Trophoblast cell (in vitro differentiated cells and primary cell): ENCODE results near the gene ZNF408.

Source experiments
- DNase-seq, 2 donors: peaks; one replicate each; pipeline ENCODE4 v3.0.0-alpha.2; 2016
- H2AFZ ChIP-seq: 2 replicates; pipeline ENCODE4 v1.6.1; 2013; ENCODE audit warnings: low read length, moderate library complexity, mild to moderate bottlenecking; ENCODE audit not compliant: insufficient read depth, poor library complexity
- H2AK5ac ChIP-seq: 2 replicates; pipeline ENCODE4 v1.6.1; 2013; ENCODE audit warnings: mild to moderate bottlenecking, low read length
- H2BK120ac ChIP-seq: 2 replicates; pipeline ENCODE4 v1.6.1; 2013; ENCODE audit warnings: low read length, mild to moderate bottlenecking, moderate library complexity; ENCODE audit not compliant: insufficient read depth, poor library complexity
- H2BK12ac ChIP-seq: 2 replicates; pipeline ENCODE4 v1.6.1; 2013; ENCODE audit warnings: mild to moderate bottlenecking, low read length, moderate library complexity
- H2BK5ac ChIP-seq: 2 replicates; pipeline ENCODE4 v1.6.1; 2013; ENCODE audit warnings: low read length, low read depth, moderate library complexity, mild to moderate bottlenecking; ENCODE audit not compliant: poor library complexity
- H3K14ac ChIP-seq: 2 replicates; pipeline ENCODE4 v1.6.1; 2013; ENCODE audit warnings: mild to moderate bottlenecking, low read length
- H3K18ac ChIP-seq: 2 replicates; pipeline ENCODE4 v1.6.1; 2013; ENCODE audit warnings: mild to moderate bottlenecking, low read length
- H3K23ac ChIP-seq: 2 replicates; pipeline ENCODE4 v1.6.1; 2013; ENCODE audit warnings: low read length
- H3K27ac ChIP-seq: 2 replicates; pipeline ENCODE4 v1.5.1; 2013; ENCODE audit warnings: low read depth, mild to moderate bottlenecking, inconsistent platforms, low read length, moderate library complexity
- H3K27me3 ChIP-seq: 2 replicates; pipeline ENCODE4 v1.6.1; 2013; ENCODE audit warnings: inconsistent platforms, mild to moderate bottlenecking, low read length, moderate library complexity; ENCODE audit not compliant: insufficient read depth
- H3K36me3 ChIP-seq, 2 experiments: 1 replicate in 1 of 2; 2 replicates in 1 of 2; pipeline ENCODE4 v1.6.1; 2013; ENCODE audit warnings: low read length in 2 of 2, mild to moderate bottlenecking in 2 of 2, moderate library complexity in 1 of 2; ENCODE audit not compliant: insufficient read depth in 2 of 2, control insufficient read depth in 1 of 2
- H3K4ac ChIP-seq: 2 replicates; pipeline ENCODE4 v1.6.1; 2013; ENCODE audit warnings: low read depth, mild to moderate bottlenecking, low read length, moderate library complexity
- H3K4me1 ChIP-seq, 2 experiments: 1 replicate in 1 of 2; 2 replicates in 1 of 2; pipeline ENCODE4 v1.6.1; 2013; ENCODE audit warnings: low read length in 2 of 2, mild to moderate bottlenecking in 2 of 2, moderate library complexity in 1 of 2; ENCODE audit not compliant: insufficient read depth in 2 of 2, control insufficient read depth in 1 of 2
- H3K4me2 ChIP-seq: 2 replicates; pipeline ENCODE4 v1.6.1; 2013; ENCODE audit warnings: inconsistent platforms, mild to moderate bottlenecking, low read length, moderate library complexity
- H3K4me3 ChIP-seq: 2 replicates; pipeline ENCODE4 v1.5.1; 2013; ENCODE audit warnings: mild to moderate bottlenecking, low read depth, low read length, inconsistent platforms
- H3K79me1 ChIP-seq: one replicate; pipeline ENCODE4 v1.6.1; 2013; ENCODE audit warnings: low read length
- H3K79me2 ChIP-seq: 2 replicates; pipeline ENCODE4 v1.6.1; 2013; ENCODE audit warnings: low read length, mild to moderate bottlenecking; ENCODE audit not compliant: control insufficient read depth, insufficient read depth, poor library complexity
- H3K9ac ChIP-seq: 2 replicates; pipeline ENCODE4 v1.6.1; 2013; ENCODE audit warnings: mild to moderate bottlenecking, low read length
- H3K9me3 ChIP-seq: 2 replicates; pipeline ENCODE4 v1.6.1; 2013; ENCODE audit warnings: low read depth, mild to moderate bottlenecking, control low read depth, inconsistent platforms, low read length; ENCODE audit not compliant: insufficient read depth
- H4K12ac ChIP-seq: 2 replicates; pipeline ENCODE4 v1.6.1; 2013; ENCODE audit warnings: low read depth, mild to moderate bottlenecking, low read length, moderate library complexity
- H4K8ac ChIP-seq: 2 replicates; pipeline ENCODE4 v1.6.1; 2013; ENCODE audit warnings: low read depth, mild to moderate bottlenecking, low read length, moderate library complexity
- H4K91ac ChIP-seq: one replicate; pipeline ENCODE4 v1.6.1; 2013; ENCODE audit warnings: low read depth, mild to moderate bottlenecking, low read length, moderate library complexity
- WGBS: extraction: QIAGEN DNeasy Blood & Tissue Kit; methylation state at CpG from one replicate; pipeline ENCODE4 v1.1.7; 2013; ENCODE audit warnings: missing lambda C conversion rate; ENCODE audit not compliant: insufficient read length, insufficient coverage; ENCODE audit errors: extremely low coverage; 5-methylcytosine and 5-hydroxymethylcytosine counted together

Gene ZNF408

GRCh38 chr11:46681814-46682213, 19.0 kb upstream of the ZNF408 start:
- no peak overlapping the region for H4K12ac ChIP-seq
- H2BK12ac ChIP-seq: no peak overlapping the region
- no CpG with 5 or more reads among the region's 11 CpGs for WGBS
- H3K9ac ChIP-seq: no peak overlapping the region
- no peaks in the 10 kb centered on the region for H3K27me3 ChIP-seq
- H4K8ac ChIP-seq: no peak overlapping the region
- no peak overlapping the region for H2AK5ac ChIP-seq
- H3K4me1 ChIP-seq: no peaks in the 10 kb centered on the region
- H3K79me1 ChIP-seq: no peaks in the 10 kb centered on the region
- H3K9me3 ChIP-seq: no peaks in the 10 kb centered on the region
- H2BK5ac ChIP-seq: no peak overlapping the region
- H3K36me3 ChIP-seq: peaks cover 50 to 56% of the 10 kb centered on the region in 2 experiments
- no peaks in the 10 kb centered on the region for H3K79me2 ChIP-seq
- H3K18ac ChIP-seq: no peak overlapping the region
- H3K4me2 ChIP-seq: no peak overlapping the region
- H4K91ac ChIP-seq: no peak overlapping the region
- no peak for DNase-seq
- no peak overlapping the region for H2BK120ac ChIP-seq
- H3K4ac ChIP-seq: no peak overlapping the region
- H2AFZ ChIP-seq: no peak overlapping the region
- no peak overlapping the region for H3K14ac ChIP-seq
- no peak overlapping the region for H3K23ac ChIP-seq
- no peak overlapping the region for H3K27ac ChIP-seq
- H3K4me3 ChIP-seq: no peak overlapping the region

GRCh38 chr11:46682773-46683752, 17.8 kb upstream of the ZNF408 start:
- H2BK5ac ChIP-seq: no peak overlapping the region
- H3K18ac ChIP-seq: no peak overlapping the region
- H3K27ac ChIP-seq: no peak overlapping the region
- H3K4me2 ChIP-seq: no peak overlapping the region
- peak; percentile 87 to 93 for DNase-seq
- no peaks in the 10 kb centered on the region for H3K4me1 ChIP-seq
- no peak overlapping the region for H4K91ac ChIP-seq
- H4K8ac ChIP-seq: no peak overlapping the region
- no peak overlapping the region for H3K23ac ChIP-seq
- no peak overlapping the region for H4K12ac ChIP-seq
- H2AK5ac ChIP-seq: no peak overlapping the region
- no peak overlapping the region for H3K4ac ChIP-seq
- no peak overlapping the region for H2AFZ ChIP-seq
- H2BK120ac ChIP-seq: no peak overlapping the region
- H3K9me3 ChIP-seq: no peaks in the 10 kb centered on the region
- no peaks in the 10 kb centered on the region for H3K79me1 ChIP-seq
- no CpG with 5 or more reads among the region's 11 CpGs for WGBS
- no peak overlapping the region for H2BK12ac ChIP-seq
- peaks cover 54 to 60% of the 10 kb centered on the region in 2 experiments for H3K36me3 ChIP-seq
- no peak overlapping the region for H3K14ac ChIP-seq
- H3K9ac ChIP-seq: no peak overlapping the region
- no peak overlapping the region for H3K4me3 ChIP-seq
- H3K27me3 ChIP-seq: no peaks in the 10 kb centered on the region
- no peaks in the 10 kb centered on the region for H3K79me2 ChIP-seq

GRCh38 chr11:46684367-46684766, 16.5 kb upstream of the ZNF408 start:
- Histone ChIP-seq H3K18ac (no peak overlapping the region), H3K27ac (no peak overlapping the region), H4K12ac (no peak overlapping the region), H2BK12ac (no peak overlapping the region), H3K79me1 (no peaks in the 10 kb centered on the region), H2AK5ac (no peak overlapping the region), H3K4me2 (no peak overlapping the region), H2AFZ (no peak overlapping the region), H2BK120ac (no peak overlapping the region), H4K8ac (no peak overlapping the region), H3K4me1 (no peaks in the 10 kb centered on the region), H2BK5ac (no peak overlapping the region), H3K9ac (no peak overlapping the region), H3K9me3 (no peaks in the 10 kb centered on the region), H4K91ac (no peak overlapping the region), H3K14ac (no peak overlapping the region), H3K23ac (no peak overlapping the region), H3K36me3 (peaks cover 43 to 51% of the 10 kb centered on the region in 2 experiments), H3K79me2 (no peaks in the 10 kb centered on the region), H3K4me3 (no peak overlapping the region), H3K27me3 (no peaks in the 10 kb centered on the region), H3K4ac (no peak overlapping the region)
- no CpG with 5 or more reads among the region's 3 CpGs for WGBS
- no peak for DNase-seq

- no peak overlapping the region for H2BK12ac ChIP-seq
- H2BK5ac ChIP-seq: no peak overlapping the region
- no peak overlapping the region for H2BK120ac ChIP-seq
- no peak overlapping the region for H2AK5ac ChIP-seq
- no peaks in the 10 kb centered on the region for H3K79me2 ChIP-seq
- H3K18ac ChIP-seq: no peak overlapping the region
- no peaks in the 10 kb centered on the region for H3K27me3 ChIP-seq
- no peak overlapping the region for H3K4me3 ChIP-seq
- H3K4me2 ChIP-seq: no peak overlapping the region
- peaks cover 3% of the 10 kb centered on the region for H3K79me1 ChIP-seq
- peaks cover 3 to 4% of the 10 kb centered on the region in 2 experiments for H3K4me1 ChIP-seq
- DNase-seq: peak; percentile 79
- H2AFZ ChIP-seq: peak overlapping the region; percentile 3
- H4K8ac ChIP-seq: no peak overlapping the region
- H3K9ac ChIP-seq: no peak overlapping the region
- no peak overlapping the region for H3K27ac ChIP-seq
- WGBS: no CpG with 5 or more reads among the region's 15 CpGs
- H4K12ac ChIP-seq: no peak overlapping the region
- no peak overlapping the region for H3K23ac ChIP-seq
- no peaks in the 10 kb centered on the region for H3K9me3 ChIP-seq
- H3K4ac ChIP-seq: no peak overlapping the region
- H3K36me3 ChIP-seq: peaks cover 23 to 34% of the 10 kb centered on the region in 2 experiments
- H4K91ac ChIP-seq: no peak overlapping the region
- no peak overlapping the region for H3K14ac ChIP-seq
Measured at GRCh38 chr11:46686886-46687795, 13.7 kb upstream of the ZNF408 start.
